ENCODE measurements around the gene ANKS1A. TPM values are rescaled to one million over a fixed set of nuclear protein-coding genes. Genes with fewer than 3 reads are reported as not detected.

The ANKS1A gene
- total RNA-seq, 1 experiment from 2014 or later, result 14.0 TPM

GRCh38 chr6:34924831-34925625, 36.0 kb downstream of the ANKS1A start:
- no peak for DNase-seq (ENCODE audit: unreplicated experiment)
- Mint-ChIP-seq H3K27ac (ENCODE audit: low read depth, unreplicated experiment) (no peak overlapping the region), H3K27me3 (ENCODE audit: insufficient read depth, unreplicated experiment) (no peaks in the 10 kb centered on the region), H3K4me3 (ENCODE audit: unreplicated experiment) (no peak overlapping the region), H3K4me1 (ENCODE audit: insufficient read depth, unreplicated experiment) (peaks cover 10% of the 10 kb centered on the region), H3K9me3 (ENCODE audit: unreplicated experiment) (no peaks in the 10 kb centered on the region), H3K36me3 (ENCODE audit: insufficient read depth, unreplicated experiment) (no peaks in the 10 kb centered on the region)
- intact Hi-C loops (cut with micrococcal nuclease), result no loop called here
- no TSS peak for BruUV-seq (replicated peaks)
- ChIA-PET CTCF (no interaction called here), POLR2A (no interaction called here)
- TF ChIP-seq CTCF (IDR thresholded peaks at IDR 0.05; ENCODE audit: unreplicated experiment), result no peak

- Mint-ChIP-seq H3K9me3 (ENCODE audit: unreplicated experiment) (no peaks in the 10 kb centered on the region), H3K27ac (ENCODE audit: low read depth, unreplicated experiment) (no peak overlapping the region), H3K4me1 (ENCODE audit: insufficient read depth, unreplicated experiment) (peaks cover 10% of the 10 kb centered on the region), H3K27me3 (ENCODE audit: insufficient read depth, unreplicated experiment) (no peaks in the 10 kb centered on the region), H3K4me3 (ENCODE audit: unreplicated experiment) (no peak overlapping the region), H3K36me3 (ENCODE audit: insufficient read depth, unreplicated experiment) (no peaks in the 10 kb centered on the region)
- POLR2A ChIA-PET, result interaction anchor here (0.9 kb wide), 1 partner anchor 8 kb away, joined by 3 read pairs; no protein-coding TSS in a partner anchor
- no TSS peak for BruUV-seq (replicated peaks)
- intact Hi-C loops (cut with micrococcal nuclease), result no loop called here
- no peak for TF ChIP-seq CTCF (IDR thresholded peaks at IDR 0.05; ENCODE audit: unreplicated experiment)
- CTCF ChIA-PET, result interaction anchor here (0.9 kb wide), 1 partner anchor 73 kb away, joined by 3 read pairs; no protein-coding TSS in a partner anchor
- peak; percentile 25 for DNase-seq (ENCODE audit: unreplicated experiment)
Measured at GRCh38 chr6:34926655-34927054, 37.6 kb downstream of the ANKS1A start.

- peaks cover 10% of the 10 kb centered on the region for H3K4me1 Mint-ChIP-seq (ENCODE audit: insufficient read depth, unreplicated experiment)
- no peak for DNase-seq (ENCODE audit: unreplicated experiment)
- intact Hi-C loops (cut with micrococcal nuclease), result no loop called here
- no peak overlapping the region for H3K27ac Mint-ChIP-seq (ENCODE audit: low read depth, unreplicated experiment)
- H3K27me3 Mint-ChIP-seq (ENCODE audit: insufficient read depth, unreplicated experiment), result no peaks in the 10 kb centered on the region
- ChIA-PET POLR2A (no interaction called here), CTCF (interaction anchor here (0.6 kb wide), 1 partner anchor 218 kb away, joined by 3 read pairs; no protein-coding TSS in a partner anchor)
- BruUV-seq (replicated peaks), result no TSS peak
- no peak overlapping the region for H3K4me3 Mint-ChIP-seq (ENCODE audit: unreplicated experiment)
- no peaks in the 10 kb centered on the region for H3K36me3 Mint-ChIP-seq (ENCODE audit: insufficient read depth, unreplicated experiment)
- no peak for TF ChIP-seq CTCF (IDR thresholded peaks at IDR 0.05; ENCODE audit: unreplicated experiment)
- no peaks in the 10 kb centered on the region for H3K9me3 Mint-ChIP-seq (ENCODE audit: unreplicated experiment)
Measured at GRCh38 chr6:34928220-34928619, 39.2 kb downstream of the ANKS1A start.

- Mint-ChIP-seq H3K9me3 (ENCODE audit: unreplicated experiment) (no peaks in the 10 kb centered on the region), H3K4me1 (ENCODE audit: insufficient read depth, unreplicated experiment) (peaks cover 10% of the 10 kb centered on the region), H3K27ac (ENCODE audit: low read depth, unreplicated experiment) (no peak overlapping the region), H3K4me3 (ENCODE audit: unreplicated experiment) (no peak overlapping the region), H3K27me3 (ENCODE audit: insufficient read depth, unreplicated experiment) (no peaks in the 10 kb centered on the region), H3K36me3 (ENCODE audit: insufficient read depth, unreplicated experiment) (no peaks in the 10 kb centered on the region)
- DNase-seq (ENCODE audit: unreplicated experiment), result no peak
- BruUV-seq (replicated peaks), result no TSS peak
- TF ChIP-seq CTCF (IDR thresholded peaks at IDR 0.05; ENCODE audit: unreplicated experiment), result no peak
- intact Hi-C loops (cut with micrococcal nuclease), result no loop called here
- ChIA-PET POLR2A (no interaction called here), CTCF (no interaction called here)
Measured at GRCh38 chr6:34928695-34929094, 39.6 kb downstream of the ANKS1A start.

All from MCF 10A (cell line).